ENCODE data around the gene ZNF487.

GRCh38 chr10:43398939-43399319 is 38.0 kb upstream of the ZNF487 start:
- no peak for TF ChIP-seq CTCF (IDR thresholded peaks at IDR 0.05; ENCODE audit: insufficient read depth, low read length)
- 0 out of 2 replicates have a peak, but pooled peaks have one; percentile 9 for TF ChIP-seq POLR2AphosphoS5 (IDR thresholded peaks at IDR 0.05; ENCODE audit: low read depth)
- no peak for TF ChIP-seq REST (IDR thresholded peaks at IDR 0.05; ENCODE audit: insufficient replicate concordance, low read depth)
- TF ChIP-seq GABPA (IDR thresholded peaks at IDR 0.05; ENCODE audit: low read depth), result no peak
